Measurements from ENCODE around the gene PNMA8A.
"Not testable (repeated sequence)": the region's sequence is repeated elsewhere in the genome, so short reads cannot be mapped to it uniquely, and the experiment has no call there.

Gene PNMA8A, protein sequence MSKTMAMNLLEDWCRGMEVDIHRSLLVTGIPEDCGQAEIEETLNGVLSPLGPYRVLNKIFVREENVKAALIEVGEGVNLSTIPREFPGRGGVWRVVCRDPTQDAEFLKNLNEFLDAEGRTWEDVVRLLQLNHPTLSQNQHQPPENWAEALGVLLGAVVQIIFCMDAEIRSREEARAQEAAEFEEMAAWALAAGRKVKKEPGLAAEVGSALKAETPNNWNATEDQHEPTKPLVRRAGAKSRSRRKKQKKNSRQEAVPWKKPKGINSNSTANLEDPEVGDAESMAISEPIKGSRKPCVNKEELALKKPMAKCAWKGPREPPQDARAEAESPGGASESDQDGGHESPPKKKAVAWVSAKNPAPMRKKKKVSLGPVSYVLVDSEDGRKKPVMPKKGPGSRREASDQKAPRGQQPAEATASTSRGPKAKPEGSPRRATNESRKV

GRCh38 chr19:46471116-46471733 is at the start of gene PNMA8A:
PNMA8A (minus strand) TSS chr19:46471563; CDS start chr19:46471035, 528 bp downstream.
- DNase-seq (ENCODE audit: low read depth in 2 of 2) = no peak

- DNase-seq (ENCODE audit: low read depth in 2 of 2) = no peak
These were observed 49.3 kb upstream of the PNMA8A start for GRCh38 chr19:46520616-46521015.

- DNase-seq (ENCODE audit: low read depth in 2 of 2) = no peak
These were observed 46.1 kb upstream of the PNMA8A start for GRCh38 chr19:46517471-46517870.

GRCh38 chr19:46515879-46516350 is 44.6 kb upstream of the PNMA8A start:
- DNase-seq (ENCODE audit: low read depth in 2 of 2) = no peak

GRCh38 chr19:46515290-46515609 is 43.9 kb upstream of the PNMA8A start:
- no peak for DNase-seq (ENCODE audit: low read depth in 2 of 2)

DNA sequence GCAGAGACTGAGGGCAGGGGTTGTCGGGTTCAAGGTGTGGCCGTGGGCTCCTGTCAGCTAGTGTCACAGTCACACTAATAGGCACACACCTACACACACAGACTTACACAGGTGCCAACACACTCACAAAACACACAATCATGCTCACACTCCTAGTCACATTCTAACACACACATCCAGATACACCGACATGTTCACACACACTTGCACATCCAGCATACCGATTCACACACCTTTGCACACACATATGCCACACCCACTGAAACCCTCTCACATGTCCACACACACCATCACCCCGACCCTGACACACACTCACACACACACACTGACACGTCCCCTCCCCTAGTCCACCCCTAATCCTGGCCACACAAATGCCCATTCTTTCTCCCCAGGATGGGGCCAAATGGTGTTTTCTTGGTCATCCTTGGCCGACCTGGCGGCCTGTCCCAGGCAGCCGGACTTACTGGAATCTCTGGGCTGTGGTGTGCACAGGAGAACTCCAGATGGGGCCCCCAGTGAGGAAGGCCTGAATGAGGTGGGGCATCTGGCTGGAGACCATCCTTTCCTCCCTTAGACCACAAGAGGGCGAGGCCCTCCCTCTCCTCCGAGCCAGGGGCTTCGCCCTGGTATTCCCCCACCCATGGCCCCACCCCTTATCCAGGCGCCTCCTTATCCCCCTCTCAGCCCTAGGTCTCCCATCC is 43.4 kb upstream of the PNMA8A start:
- no peak for DNase-seq (ENCODE audit: low read depth in 2 of 2)

DNA sequence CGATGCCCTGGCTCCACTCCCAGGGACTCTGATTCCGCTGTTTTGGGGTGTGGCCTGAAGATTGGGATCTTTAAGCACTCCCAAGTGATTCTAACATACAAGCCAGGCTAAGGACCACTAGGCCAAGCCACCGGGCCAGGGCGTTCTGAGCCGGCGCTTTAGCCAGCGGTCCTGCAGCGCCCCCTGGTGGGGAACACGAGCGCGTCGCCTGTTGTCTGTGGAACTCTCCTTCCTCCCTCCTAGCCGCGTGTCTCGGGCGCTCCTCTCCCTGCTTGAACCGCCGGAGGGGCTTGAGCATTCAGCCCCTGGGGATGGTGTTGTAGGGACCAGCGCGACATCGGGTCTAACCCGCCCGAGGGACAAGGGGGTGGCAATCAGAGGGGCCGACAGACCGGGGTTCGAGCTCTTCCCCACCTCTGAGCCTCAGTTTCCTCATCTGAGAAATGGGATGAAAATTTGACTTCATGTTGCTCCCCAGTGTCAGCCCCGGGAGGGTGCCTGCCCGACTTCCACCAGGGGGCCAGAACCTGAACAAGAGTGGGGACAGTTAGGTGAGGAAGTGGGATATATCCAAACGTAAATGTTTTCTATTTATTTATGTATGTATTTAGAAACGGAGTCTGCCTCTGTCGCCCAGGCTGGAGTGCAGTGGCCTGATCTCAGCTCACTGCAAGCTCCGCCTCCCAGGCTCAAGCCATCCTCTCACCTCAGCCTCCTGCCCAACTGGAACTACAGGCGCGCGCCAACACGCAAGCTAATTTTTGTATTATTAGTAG is 42.3 kb upstream of the PNMA8A start:
- DNase-seq (ENCODE audit: low read depth in 2 of 2) = peak; percentile 65 to 74

DNA sequence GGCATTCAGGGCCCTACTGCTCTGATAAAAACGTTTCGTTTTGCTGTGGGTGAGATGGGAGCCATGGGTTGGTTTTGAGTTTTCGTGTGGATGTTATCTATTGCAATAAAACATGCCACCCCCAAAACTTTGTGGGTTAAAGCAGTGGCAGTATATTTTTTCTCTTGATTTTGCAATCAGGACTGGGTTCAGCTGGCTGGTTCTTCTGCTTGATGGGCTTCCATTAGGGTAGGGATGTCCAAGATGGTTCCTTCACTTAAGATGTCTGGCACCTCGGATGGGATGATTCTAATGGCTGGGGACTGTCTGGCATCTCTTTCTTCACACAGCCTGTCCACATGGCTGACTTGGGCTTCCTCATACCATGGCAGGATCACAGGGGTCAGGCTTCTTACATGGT is 39.9 kb upstream of the PNMA8A start:
- no peak for DNase-seq (ENCODE audit: low read depth in 2 of 2)

DNA sequence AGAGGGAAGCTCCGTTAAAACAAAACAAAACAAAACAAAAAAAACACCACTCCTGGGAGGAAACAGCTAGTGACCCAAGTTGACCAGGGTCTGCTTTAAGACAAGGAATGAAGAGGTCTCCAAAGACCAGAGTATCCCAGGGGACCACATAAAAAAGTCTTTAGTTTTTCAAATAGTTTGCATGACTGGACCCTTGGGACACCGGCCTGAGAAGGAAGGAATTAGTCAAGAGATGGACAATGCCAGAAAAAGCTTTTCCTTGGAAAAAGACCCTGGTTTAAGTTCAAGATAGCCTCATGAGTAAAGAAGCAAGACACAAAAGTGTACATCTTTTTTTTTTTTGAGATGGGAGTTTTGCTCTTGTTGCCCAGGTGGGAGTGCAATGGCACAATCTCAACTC is 36.8 kb upstream of the PNMA8A start:
- DNase-seq (ENCODE audit: low read depth in 2 of 2) = no peak

DNA sequence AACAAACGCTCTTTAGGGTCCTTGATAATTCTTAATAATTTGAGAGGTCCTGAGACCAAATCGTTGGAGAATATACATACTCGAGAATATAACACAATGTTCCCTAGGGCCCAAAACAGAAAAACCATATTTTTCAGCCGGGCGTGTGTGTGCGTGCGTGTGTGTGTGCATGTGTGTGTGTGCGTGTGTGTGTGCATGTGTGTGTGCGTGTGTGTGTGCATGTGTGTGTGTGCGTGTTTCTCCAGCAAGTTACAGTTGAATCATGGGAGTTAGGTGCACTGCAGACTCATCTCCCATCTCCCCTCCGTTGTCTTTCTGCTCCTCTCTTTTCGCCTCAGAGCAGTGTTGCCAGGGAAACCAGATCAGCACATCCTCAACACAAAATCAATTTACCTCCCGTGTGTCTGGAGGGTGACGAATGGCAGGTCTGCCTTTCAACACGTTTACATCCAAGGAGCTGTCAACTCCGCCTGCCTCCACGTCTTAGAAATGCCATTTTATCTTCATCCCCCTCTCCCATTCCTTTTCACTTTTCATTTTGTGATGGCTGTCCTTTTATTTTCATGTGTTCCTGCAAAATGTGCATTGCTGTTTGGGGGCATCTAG is 32.6 kb upstream of the PNMA8A start:
- DNase-seq (ENCODE audit: low read depth in 2 of 2) = no peak

DNA sequence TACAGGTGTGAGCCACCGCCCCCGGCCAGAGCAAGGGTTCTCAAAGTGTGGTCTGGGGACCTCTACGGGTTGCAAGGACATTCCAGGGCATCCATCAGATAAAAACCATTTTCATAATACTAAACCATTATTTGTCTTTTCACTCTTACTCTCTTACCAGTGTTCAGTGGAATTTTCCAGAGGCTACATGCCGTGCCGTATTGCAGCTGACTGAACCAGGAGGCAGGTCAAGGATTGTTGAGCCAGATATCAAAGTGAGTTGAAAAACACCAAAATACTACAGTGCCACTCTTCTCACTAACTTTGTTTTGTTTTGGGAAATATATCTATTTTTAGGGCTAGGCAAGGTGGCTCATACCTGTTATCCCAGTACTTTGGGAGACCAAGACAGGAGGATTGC is 31.5 kb upstream of the PNMA8A start:
- no peak for DNase-seq (ENCODE audit: low read depth in 2 of 2)

DNA sequence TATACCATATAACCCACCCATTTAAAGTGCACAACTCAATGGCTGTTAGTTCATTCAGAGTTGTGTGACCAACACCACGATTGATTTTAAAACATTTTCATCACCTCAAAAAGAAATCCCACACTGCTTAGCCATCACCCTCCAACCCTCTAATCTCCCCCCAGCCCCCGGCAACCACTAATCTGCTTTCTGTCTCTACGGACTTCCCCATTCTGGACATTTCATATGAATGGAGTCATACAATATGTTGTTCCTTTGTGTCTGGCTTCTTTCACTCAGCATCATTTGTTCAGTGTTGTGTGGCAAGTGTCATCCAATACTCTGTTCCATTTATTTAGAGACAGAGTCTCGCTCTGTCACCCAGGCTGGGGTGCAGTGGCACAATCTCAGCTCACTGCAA is 28.3 kb upstream of the PNMA8A start:
- DNase-seq (ENCODE audit: low read depth in 2 of 2) = no peak

- no peak for DNase-seq (ENCODE audit: low read depth in 2 of 2)
These were observed 26.4 kb upstream of the PNMA8A start for GRCh38 chr19:46497773-46498172.

DNA sequence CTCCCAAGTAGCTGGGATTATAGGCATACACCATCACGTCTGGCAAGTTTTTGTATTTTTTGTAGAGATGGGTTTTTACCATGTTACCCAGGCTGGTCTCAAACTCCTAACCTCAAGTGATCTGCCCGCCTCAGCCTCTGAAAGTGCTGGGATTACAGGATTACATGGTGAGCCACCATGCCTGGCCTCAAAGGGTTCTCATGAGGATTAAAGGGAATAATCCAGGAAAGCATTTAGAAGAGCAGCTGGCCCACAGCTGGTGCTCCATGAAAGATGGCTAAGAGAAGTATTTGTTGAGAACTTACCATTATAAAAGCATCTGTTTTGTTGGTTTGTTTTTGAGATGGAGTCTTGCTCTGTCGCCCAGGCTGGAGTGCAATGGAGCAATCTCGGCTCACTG is 25.5 kb upstream of the PNMA8A start:
- DNase-seq (ENCODE audit: low read depth in 2 of 2) = not testable (repeated sequence)

GRCh38 chr19:46496304-46496703 is 24.9 kb upstream of the PNMA8A start:
- no peak for DNase-seq (ENCODE audit: low read depth in 2 of 2)

- DNase-seq (ENCODE audit: low read depth in 2 of 2) = no peak
These were observed 24.4 kb upstream of the PNMA8A start, which contains the start of gene PNMA8B for GRCh38 chr19:46495786-46496099. PNMA8B (minus strand) TSS chr19:46495867; CDS start chr19:46495465, 402 bp downstream.

GRCh38 chr19:46494941-46495785 is 23.8 kb upstream of the PNMA8A start:
- DNase-seq (ENCODE audit: low read depth in 2 of 2) = no peak

DNA sequence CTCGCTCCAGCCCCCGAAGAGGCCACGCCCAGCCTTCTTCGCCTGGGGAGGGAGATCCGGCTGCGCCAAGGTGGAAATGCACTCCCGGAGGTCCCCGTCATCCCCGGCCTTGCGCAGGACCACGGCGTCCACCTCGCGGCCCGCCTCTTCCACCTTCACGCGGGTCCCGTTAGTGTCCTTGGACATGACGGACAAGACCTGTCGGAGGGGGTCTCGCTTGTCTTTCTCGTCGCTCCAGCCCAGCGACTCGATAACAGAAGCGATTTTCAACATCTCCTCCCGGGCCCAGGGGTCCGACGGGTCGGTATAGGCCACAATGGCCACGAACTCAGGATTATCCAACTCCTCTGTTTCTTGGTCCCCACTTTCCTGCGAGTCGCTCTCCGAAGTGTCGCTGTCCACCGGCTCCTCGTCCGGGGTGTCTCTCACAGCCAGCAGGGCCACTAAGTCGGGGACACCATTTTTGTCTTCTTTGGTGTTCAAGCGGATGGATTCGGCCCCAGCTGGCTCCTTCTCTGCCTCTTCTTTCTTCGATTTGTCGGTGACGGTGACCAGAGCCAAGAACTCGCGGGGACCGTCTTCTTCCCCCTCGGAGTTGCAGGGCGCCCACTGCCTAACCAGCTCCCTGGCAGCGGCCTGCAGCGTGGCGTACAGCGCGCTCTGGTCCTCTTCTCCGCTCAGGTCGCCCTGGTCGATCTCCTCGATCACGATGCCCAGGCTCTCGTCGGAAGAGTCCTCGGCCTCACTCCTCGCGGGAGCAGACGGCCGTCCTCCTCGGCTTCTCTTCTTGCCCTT is 23.0 kb upstream of the PNMA8A start:
- no peak for DNase-seq (ENCODE audit: low read depth in 2 of 2)

DNA sequence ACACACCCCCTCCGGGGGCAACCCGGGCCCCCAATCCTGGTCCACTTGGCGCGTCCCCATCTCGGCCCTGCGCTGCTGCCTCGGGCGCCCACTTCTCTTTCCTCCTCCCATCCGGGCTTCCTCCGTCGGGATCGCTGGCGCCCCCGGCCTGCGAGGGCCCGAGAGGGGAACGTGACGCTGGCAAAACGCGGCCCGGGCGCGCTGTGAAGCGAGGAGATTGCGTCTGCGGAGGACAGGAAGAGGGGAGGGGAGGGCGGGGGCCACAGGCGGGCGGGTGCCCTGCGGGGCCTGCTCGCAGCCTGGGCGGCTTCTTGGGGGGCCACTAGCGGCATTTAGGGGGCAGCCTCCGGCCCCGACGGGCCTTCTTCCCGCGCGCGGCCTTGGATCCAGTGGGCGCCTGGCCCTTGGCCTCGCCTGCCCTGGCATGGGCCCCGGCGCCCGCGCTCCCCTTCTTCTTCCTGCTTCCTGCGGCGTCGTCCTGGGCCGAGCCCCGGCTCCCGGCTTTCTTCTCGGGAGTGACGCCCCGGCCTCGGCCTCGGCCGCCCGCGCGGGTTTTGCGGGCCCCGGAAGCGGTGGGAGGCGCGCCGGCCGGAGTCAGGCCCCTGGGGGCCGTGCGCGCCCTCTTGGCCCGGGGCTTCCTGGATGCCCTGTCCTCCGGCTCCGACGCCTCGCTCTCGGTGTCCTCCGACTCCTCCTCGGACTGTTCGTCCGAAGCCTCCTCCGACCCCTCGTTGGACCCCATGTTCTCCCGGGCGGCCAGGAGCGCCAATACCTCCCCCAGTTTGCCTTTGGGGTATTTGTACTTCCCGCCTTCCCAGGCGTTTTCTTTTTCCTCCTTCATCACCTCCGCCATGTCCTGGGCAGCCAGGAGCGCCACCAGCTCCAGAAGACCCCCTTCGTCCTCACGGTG is 22.1 kb upstream of the PNMA8A start:
- peak in 1 of 2 donors; percentile 22 for DNase-seq (ENCODE audit: low read depth in 2 of 2)

Measured in stimulated activated CD4-positive, alpha-beta T cell treated with anti-CD3 and anti-CD28 coated beads, Interleukin-15, amount 100 ng/mL, for 48 hours (primary cell).